NCI-H2171 treated with DMSO at 0.1 percent for 48 hours (cell line): ENCODE measurements around the gene QARS1.

Experiments
- DNase-seq: peaks from one replicate; lab custom pipeline; 2025; lab: John Stamatoyannopoulos, UW

The QARS1 gene

DNA sequence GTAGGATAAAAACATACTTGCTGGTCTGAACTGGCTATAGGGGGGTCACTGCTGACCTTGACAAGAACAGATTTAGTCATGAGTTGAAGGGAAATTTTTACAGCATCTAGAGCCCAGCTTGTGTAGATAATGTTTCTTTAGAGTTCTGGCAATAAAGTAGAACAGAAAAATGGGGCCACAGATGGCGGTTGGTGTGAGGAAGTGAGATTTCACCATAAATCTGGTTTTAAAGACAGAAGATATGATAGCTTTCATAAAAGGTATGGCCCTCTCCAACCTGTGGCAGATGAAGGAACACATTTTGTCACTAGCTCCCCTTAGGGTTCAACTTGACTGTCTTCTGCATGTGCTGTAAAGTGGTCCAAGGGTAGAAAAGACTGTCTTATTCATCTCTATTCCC, 51.0 kb downstream of the QARS1 start:
- DNase-seq, result no peak
